GM19372 (cell line): Measurements from ENCODE around the gene NDUFS5.
"Not testable (repeated sequence)": the region's sequence is repeated elsewhere in the genome, so short reads cannot be mapped to it uniquely, and the experiment has no call there.

ENCODE experiments used
- ATAC-seq: cut with Tn5 transposase; IDR thresholded peaks from one replicate; pipeline ENCODE4 v1.9.1; 2021; ENCODE audit warnings: mild to moderate bottlenecking, low read depth, moderate library complexity; ENCODE audit not compliant: unreplicated experiment

Gene NDUFS5

GRCh38 chr1:39006726-39007645 is 19.2 kb upstream of the NDUFS5 start:
- ATAC-seq, result no peak

- ATAC-seq, result not testable (repeated sequence)
Measured at GRCh38 chr1:39014956-39015355, 11.2 kb upstream of the NDUFS5 start.

DNA sequence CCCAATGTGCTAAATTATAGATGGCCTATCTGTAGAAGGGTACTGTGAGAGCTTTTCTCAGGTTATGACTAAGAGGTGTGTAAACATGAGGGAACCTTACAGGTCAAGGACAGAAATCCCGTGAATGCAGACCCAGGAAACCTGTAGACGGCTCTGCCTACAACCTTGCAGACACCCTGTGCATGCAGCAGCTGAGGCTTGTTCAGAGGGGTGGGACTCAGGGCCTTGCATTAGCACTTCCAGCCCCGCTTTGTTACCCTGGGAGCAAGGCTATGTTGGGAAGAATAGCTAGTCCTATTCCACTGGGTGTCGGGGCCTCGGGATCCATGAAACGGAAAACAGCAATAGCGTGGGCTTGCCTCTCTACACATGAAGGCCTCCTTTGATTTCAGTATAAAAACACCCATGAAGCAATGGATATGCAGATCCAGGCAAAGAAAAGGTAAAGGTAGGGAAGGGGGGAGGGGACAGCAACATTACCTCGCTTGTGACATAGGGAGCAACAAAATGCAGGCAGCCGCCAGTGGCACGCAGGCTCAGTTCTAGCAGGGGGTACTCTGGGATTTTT is 9.5 kb upstream of the NDUFS5 start:
- no peak for ATAC-seq

DNA sequence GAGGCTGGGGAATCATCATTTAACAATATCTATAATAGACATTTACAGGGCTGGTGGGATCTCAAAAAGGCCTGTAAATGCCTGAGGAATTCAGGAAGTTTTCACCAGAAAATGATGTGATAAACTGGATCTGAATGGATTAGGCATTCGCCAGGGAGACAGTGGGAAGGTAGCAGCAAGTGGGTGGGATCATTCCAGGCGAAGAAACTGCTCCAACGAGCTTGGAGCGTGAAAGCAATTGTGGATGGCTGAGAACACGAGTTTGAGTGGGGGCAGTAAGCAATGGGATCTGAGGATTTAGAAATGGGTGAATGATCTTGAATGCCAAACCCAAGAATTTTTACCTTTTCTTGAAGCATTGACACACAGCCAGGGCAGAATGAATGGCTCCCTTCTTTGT is 8.9 kb upstream of the NDUFS5 start:
- no peak for ATAC-seq

GRCh38 chr1:39020494-39020893 is 5.7 kb upstream of the NDUFS5 start:
- not testable (repeated sequence) for ATAC-seq

DNA sequence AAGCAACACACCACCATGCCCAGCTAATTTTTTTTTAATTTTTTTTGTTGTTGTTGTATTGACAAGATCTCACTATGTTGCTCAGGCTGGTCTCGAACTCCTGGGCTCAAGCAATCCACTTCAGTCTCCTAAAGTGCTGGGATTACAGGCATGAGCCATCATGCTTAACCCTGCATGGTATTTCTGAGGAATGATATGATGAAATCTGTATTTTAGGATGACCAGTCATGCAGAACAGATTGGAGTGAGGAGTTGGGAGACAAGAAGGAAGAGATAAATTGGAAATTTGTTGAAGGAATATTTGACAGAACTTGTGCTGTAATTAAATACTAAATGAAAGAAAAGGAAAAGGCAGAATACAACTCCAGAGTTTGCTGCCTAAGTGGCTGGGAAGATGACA is 4.7 kb upstream of the NDUFS5 start:
- ATAC-seq, result no peak

- no peak for ATAC-seq
Measured at GRCh38 chr1:39023140-39023539, 3.0 kb upstream of the NDUFS5 start.

DNA sequence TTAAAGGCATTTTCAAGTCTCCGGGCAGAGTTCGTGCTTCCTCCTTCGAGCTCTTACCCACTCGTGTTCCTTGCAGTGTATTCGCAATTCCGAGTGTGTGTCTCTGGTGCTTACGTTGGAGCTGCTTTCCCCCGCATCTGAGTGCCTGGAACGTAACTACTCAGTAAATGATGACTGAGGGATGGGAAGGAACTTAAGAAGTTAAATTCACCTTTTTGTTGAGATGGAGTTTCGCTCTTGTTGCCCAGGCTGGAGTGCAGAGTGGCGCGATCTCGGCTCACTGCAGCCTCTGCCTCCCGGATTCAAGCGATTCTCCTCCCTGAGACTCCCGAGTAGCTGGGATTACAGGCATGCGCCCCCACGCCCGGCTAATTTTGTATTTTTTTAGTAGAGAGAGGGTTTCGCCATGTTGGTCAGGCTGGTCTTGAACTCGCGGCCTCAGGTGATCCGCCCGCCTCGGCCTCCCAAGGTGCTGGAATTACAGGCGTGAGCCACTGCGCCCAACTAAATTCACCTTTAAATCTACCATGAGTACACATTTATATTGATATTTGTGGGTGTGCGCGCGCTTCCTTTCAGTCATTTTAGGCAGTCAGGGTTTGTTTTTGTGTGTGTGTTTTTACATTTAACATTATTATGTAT is 837 bp downstream of the NDUFS5 start:
- ATAC-seq, result peak; percentile 11

- no peak for ATAC-seq
Measured at GRCh38 chr1:39034114-39034654, 8.0 kb downstream of the NDUFS5 start.

GRCh38 chr1:39036678-39037077 is 10.5 kb downstream of the NDUFS5 start:
- no peak for ATAC-seq

DNA sequence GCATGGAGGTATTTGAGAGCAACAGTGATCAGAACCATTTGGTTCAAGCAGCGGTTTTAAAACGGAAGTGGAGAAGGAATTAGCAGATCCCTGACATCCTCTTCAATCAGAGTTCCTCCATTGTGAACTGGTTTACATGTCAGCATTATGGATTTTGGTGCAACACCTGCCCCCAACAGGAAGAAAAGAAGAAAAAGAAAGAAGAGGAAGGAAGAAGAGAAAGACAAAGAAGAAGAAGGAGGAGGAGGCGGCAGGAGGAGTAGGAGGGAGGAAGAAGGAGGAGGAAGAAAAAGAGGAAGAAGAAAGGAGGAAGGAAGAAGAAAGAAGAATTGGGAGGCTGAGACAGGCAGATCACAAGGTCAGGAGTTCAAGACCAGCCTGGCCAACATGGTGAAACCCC is 17.4 kb downstream of the NDUFS5 start:
- ATAC-seq, result no peak

DNA sequence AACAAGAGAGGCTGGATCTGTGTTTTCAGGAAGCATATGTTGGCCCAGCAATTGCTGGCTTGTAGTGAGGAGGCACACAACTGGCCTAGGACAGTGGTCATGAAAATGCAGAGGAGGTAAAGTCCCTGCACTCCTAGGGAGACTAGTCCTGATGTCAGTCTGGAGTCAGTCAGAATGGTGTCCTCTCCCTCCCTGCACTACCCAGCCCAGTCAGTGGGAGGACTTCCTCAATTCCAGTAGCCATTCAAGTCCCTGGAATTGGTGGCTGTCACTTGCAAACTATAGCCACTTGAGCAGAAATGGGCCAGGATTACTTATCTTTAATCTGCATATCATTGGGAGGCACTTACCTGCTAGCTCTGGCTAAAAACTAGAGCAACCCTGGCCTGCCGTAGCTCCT is 18.6 kb downstream of the NDUFS5 start:
- ATAC-seq, result no peak

- no peak for ATAC-seq
Measured at GRCh38 chr1:39045231-39045630, 19.1 kb downstream of the NDUFS5 start.

DNA sequence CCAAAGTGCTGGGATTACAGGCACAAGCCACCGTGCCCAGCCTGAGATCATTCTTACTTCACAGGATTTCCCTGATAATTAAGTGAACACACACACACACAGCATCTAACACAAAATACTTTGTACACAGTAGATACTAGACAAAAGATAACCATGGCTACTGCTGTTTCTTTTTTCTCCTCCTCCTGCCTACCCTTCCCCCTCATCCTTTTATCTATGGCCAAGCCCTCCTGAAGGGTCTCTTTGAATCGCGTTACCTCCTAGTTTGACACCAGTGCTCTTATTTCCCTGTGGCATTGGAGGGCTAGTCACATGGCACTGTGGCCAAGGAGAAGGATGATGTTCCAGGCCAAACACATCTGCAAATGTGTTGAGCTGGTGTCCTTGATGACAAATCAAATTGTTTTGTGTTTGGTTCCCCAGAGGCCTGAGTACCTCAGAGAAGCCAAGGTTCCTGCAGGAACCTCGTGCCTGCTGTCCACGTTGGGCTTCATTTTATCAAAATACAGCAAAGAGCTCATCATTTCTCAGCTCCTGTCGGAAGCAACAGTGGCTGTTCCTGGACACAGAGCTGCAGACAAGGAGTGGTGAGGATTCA is 20.6 kb downstream of the NDUFS5 start:
- no peak for ATAC-seq

DNA sequence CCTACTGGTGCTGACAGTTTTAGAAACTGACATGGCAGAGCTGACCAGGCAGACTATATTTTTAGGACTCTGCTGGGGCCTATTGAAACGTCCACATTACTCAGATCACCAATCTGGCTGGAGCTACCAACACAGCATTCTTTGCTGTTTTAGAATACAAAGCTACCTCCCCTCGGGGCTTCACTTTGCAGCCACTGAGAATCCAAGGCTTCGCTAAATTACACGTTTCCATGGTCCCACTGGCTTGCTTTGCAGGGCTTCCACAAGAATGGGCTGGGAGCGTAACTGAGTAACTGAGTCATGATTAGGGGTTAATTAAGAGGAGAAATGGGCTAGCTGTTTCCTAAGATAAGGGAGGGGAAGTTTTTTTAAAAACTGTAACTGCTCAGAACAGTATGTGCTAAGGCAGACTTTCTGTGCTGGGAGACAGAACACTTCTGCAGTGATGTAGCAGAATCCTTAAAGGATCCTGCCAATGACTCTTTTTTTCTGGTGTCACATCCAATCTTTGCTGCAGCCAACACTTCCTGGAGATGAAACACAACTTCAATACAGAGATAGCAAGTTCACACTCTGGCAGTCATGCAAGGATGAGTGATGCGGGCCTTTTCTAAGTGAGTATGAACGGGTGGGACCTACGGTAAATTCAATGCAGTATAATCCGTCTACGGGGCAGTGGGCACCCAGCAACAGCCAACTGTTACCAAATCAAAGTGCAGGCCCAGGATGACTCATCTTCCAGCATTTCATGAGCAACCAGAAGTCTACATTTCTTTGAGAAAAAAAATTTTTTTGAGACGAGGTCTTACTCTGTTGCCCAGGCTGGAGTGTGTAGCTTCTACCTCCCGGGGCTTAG is 21.5 kb downstream of the NDUFS5 start:
- no peak for ATAC-seq

GRCh38 chr1:39048745-39049370 is 22.7 kb downstream of the NDUFS5 start:
- no peak for ATAC-seq

DNA sequence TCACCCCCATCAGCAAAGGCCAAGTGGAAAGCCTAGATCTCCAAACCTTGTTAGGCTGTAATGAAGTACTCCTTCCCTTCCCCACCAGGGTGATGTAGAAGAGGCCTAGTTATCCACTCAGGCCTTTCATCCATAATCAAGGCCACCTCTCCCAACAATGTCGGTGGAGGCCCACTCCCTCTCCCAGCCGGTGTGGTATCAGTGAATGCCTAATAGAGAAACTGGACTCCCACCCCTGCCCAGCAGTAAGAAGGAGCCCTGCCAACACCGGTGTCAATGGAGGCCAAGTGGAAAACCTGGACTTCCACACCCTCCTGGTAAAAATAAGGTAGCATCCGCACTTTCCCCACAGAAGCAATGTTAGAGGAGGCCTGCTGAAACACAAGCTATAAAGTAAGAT is 23.9 kb downstream of the NDUFS5 start:
- no peak for ATAC-seq

DNA sequence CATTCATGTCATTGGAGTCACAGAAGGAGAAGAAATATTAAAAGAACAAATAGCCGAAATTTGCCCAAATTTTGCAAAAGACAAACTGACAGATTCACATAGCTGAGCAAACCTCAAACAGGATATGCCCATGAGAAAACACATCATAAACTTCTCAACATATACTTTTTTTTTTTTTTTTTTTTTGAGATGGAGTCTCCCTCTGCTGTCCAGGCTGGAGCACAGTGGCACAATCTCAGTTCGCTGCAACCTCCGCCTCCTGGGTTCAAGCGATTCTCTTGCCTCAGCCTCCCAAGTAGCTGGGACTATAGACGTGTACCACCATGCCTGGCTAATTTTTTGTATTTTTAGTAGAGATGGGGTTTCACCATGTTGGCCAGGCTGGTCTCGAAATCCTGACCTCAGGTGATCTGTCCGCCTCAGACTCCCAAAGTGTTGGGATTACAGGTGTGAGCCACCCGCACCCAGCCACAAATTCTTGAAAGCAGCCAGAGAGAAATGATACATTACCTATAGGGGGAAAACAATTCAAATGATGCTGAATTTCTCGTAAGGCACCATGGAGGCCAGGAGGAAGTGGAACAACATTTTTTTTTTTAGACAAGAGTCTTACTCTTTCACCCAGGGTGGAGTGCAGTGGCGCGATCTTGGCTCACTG is 25.2 kb downstream of the NDUFS5 start:
- ATAC-seq, result not testable (repeated sequence)

DNA sequence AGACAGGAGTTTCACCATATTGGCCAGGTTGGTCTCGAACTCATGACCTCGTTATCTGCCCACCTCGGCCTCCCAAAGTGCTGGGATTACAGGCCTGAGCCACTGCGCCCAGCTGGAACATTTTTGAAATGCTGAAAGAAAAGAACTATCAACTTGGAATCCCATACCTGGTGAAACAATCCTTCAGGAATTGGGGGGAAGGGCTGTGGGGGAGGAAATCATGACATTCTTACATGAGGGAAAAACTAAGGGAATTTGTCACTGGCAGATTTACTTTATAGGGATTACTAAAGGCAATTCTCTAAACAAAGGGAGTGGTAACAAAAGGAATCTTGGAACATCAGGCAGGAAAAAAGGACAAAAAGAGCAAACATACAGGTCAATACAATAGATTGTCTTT is 25.8 kb downstream of the NDUFS5 start:
- ATAC-seq, result no peak
